Stomach (tissue), 4 donors: ENCODE results near the gene ADCY7.

Source experiments
- EP300 ChIP-seq: sonication (generic); formaldehyde crosslinking; IDR thresholded peaks from one replicate; pipeline ENCODE4 v1.6.1; 2017; ENCODE audit warnings: antibody characterized with exemption
- POLR2A ChIP-seq, 4 donors: fragments of 450-650 bp; IDR thresholded peaks; one replicate each; pipeline ENCODE4 v1.6.1; 2016; ENCODE audit warnings: antibody characterized with exemption in 4 of 4, control low read depth in 2 of 4, mild to moderate bottlenecking in 1 of 4, moderate library complexity in 1 of 4
- POLR2AphosphoS5 ChIP-seq, 3 donors: sonication (generic); formaldehyde crosslinking; IDR thresholded peaks; one replicate each; pipeline ENCODE4 v1.6.1; 2016; ENCODE audit warnings: antibody characterized with exemption in 3 of 3
- TF ChIP-seq, protein P1 (sequence below), 7 experiments: fragments of 450-650 bp in 4 of 7; fragments of 200-600 bp in 3 of 7; sonication (generic) in 3 of 7; IDR thresholded peaks; one replicate each; pipeline ENCODE4 v1.5.1; 2016 to 2019; ENCODE audit warnings: antibody characterized with exemption in 7 of 7, control low read depth in 2 of 7, mild to moderate bottlenecking in 1 of 7

DNA sequence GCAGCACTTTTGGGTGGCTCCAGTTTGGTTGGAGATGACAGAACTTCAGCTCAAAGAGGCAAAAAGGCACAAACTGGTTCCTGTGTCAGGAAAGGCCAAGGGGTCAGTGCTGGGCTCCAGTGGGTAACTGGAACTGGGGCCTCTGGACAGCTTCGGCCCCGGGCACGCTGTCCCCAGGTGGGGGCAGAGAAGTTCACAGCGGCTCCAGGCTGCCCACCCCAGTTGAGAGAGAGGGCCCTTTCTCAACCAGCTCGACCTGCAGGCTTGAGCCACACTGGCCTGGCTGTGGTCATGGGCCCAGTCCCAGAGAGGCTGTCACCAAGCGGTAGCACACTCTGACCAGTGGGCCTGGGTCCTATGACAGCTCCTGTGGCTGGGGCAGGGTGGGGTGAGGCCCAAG, 24.5 kb downstream of the ADCY7 start:
- TF ChIP-seq POLR2AphosphoS5 (IDR thresholded peaks at IDR 0.05): no peak
- TF ChIP-seq, protein P1, sequence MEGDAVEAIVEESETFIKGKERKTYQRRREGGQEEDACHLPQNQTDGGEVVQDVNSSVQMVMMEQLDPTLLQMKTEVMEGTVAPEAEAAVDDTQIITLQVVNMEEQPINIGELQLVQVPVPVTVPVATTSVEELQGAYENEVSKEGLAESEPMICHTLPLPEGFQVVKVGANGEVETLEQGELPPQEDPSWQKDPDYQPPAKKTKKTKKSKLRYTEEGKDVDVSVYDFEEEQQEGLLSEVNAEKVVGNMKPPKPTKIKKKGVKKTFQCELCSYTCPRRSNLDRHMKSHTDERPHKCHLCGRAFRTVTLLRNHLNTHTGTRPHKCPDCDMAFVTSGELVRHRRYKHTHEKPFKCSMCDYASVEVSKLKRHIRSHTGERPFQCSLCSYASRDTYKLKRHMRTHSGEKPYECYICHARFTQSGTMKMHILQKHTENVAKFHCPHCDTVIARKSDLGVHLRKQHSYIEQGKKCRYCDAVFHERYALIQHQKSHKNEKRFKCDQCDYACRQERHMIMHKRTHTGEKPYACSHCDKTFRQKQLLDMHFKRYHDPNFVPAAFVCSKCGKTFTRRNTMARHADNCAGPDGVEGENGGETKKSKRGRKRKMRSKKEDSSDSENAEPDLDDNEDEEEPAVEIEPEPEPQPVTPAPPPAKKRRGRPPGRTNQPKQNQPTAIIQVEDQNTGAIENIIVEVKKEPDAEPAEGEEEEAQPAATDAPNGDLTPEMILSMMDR (IDR thresholded peaks at IDR 0.05): no peak
- no peak for TF ChIP-seq POLR2A (IDR thresholded peaks at IDR 0.05)
- no peak for TF ChIP-seq EP300
